Measurements from ENCODE around the gene KMT5B. TPM values are rescaled to one million over a fixed set of nuclear protein-coding genes. Genes with fewer than 3 reads are reported as not detected.

The KMT5B gene
- total RNA-seq, 1 experiment from 2014 or later = 39.2 TPM

DNA sequence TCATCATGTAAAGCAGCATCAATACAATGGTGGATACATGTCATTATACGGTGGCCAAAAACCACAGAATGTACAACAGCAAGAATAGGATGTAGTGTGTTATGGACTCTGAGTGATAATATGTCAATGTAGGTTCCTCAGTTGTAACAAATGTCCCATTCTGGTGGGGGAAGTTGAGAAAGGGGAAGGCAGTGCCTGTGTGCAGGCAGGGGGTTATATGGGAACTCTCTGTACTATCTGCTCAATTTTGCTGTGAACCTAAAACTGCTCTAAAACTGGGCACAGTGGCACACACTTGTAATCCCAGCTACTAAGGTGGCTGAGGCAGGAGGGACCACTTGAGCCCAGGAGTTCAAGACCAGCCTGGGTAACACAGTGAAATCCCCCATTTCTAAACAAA, 97.8 kb downstream of the KMT5B start:
- H3K27me3 Mint-ChIP-seq (ENCODE audit: unreplicated experiment) = no peaks in the 10 kb centered on the region
- H3K9me3 Mint-ChIP-seq (ENCODE audit: low read depth, unreplicated experiment) = no peaks in the 10 kb centered on the region
- peaks cover 73% of the 10 kb centered on the region for H3K36me3 Mint-ChIP-seq (ENCODE audit: insufficient read depth, unreplicated experiment)
- peaks cover 46% of the 10 kb centered on the region for H3K4me1 Mint-ChIP-seq (ENCODE audit: low read depth, unreplicated experiment)
- H3K27ac Mint-ChIP-seq (ENCODE audit: unreplicated experiment) = no peak overlapping the region
- no peak overlapping the region for H3K4me3 Mint-ChIP-seq (ENCODE audit: low read depth, unreplicated experiment)
- CTCF ChIA-PET = no interaction called here
- intact Hi-C loops (cut with micrococcal nuclease; ENCODE audit: unreplicated experiment) = loop anchor here (5.0 kb wide), 1 partner anchor 42 kb away; no protein-coding TSS in a partner anchor
- TF ChIP-seq, protein P1, sequence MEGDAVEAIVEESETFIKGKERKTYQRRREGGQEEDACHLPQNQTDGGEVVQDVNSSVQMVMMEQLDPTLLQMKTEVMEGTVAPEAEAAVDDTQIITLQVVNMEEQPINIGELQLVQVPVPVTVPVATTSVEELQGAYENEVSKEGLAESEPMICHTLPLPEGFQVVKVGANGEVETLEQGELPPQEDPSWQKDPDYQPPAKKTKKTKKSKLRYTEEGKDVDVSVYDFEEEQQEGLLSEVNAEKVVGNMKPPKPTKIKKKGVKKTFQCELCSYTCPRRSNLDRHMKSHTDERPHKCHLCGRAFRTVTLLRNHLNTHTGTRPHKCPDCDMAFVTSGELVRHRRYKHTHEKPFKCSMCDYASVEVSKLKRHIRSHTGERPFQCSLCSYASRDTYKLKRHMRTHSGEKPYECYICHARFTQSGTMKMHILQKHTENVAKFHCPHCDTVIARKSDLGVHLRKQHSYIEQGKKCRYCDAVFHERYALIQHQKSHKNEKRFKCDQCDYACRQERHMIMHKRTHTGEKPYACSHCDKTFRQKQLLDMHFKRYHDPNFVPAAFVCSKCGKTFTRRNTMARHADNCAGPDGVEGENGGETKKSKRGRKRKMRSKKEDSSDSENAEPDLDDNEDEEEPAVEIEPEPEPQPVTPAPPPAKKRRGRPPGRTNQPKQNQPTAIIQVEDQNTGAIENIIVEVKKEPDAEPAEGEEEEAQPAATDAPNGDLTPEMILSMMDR (IDR thresholded peaks at IDR 0.05; ENCODE audit: unreplicated experiment) = no peak
- DNase-seq = no peak
- BruUV-seq (replicated peaks) = no TSS peak

DNA sequence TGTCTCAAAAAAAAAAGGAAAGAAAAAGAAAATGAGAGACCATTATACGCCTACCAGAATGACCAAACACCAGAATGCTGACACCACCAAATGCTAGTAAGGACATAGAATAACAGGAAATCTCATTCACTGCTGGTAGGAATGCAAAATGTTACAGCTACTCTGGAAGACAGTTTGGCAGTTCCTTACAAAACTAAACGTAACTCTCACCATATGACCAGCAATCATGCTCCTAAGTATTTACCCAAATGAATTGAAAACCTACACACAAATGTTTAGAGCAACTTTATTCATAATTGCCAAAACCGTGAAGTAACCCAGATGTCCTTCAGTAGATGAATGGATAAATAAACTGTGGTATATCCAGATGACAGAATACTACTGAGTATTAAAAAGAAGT, 99.1 kb downstream of the KMT5B start:
- TF ChIP-seq, protein P1 (IDR thresholded peaks at IDR 0.05; ENCODE audit: unreplicated experiment) = no peak
- intact Hi-C loops (cut with micrococcal nuclease; ENCODE audit: unreplicated experiment) = no loop called here
- H3K36me3 Mint-ChIP-seq (ENCODE audit: insufficient read depth, unreplicated experiment) = peaks cover 66% of the 10 kb centered on the region
- BruUV-seq (replicated peaks) = no TSS peak
- H3K4me1 Mint-ChIP-seq (ENCODE audit: low read depth, unreplicated experiment) = peaks cover 46% of the 10 kb centered on the region
- no peaks in the 10 kb centered on the region for H3K27me3 Mint-ChIP-seq (ENCODE audit: unreplicated experiment)
- no peak for DNase-seq
- CTCF ChIA-PET = no interaction called here
- peak overlapping the region; percentile 33 for H3K27ac Mint-ChIP-seq (ENCODE audit: unreplicated experiment)
- H3K4me3 Mint-ChIP-seq (ENCODE audit: low read depth, unreplicated experiment) = no peak overlapping the region
- no peaks in the 10 kb centered on the region for H3K9me3 Mint-ChIP-seq (ENCODE audit: low read depth, unreplicated experiment)

DNA sequence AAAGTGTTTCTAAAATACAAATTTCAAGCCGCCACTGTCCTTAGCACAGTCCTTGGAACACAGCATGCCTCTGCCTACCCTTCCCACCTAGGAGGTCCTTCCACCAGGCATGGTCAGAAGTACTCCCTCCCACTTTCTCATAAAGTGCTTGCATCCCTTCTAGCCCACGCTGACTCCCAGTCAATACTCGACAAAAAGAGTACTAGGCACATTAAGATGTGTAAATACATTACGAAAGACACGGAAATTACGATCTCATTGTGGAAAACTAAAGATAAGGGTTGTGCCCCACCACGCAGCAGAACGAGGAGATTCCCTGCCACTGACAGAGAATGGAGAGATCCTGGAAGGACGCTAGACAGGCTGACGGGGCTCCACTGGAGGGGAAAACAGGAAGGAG, 105.4 kb downstream of the KMT5B start:
- CTCF ChIA-PET = interaction anchor here (1.0 to 1.2 kb wide), 2 partner anchors 9 to 10 kb away, joined by 3 read pairs; no protein-coding TSS in a partner anchor
- DNase-seq = no peak
- no TSS peak for BruUV-seq (replicated peaks)
- Mint-ChIP-seq H3K9me3 (ENCODE audit: low read depth, unreplicated experiment) (no peaks in the 10 kb centered on the region), H3K27me3 (ENCODE audit: unreplicated experiment) (no peaks in the 10 kb centered on the region), H3K27ac (ENCODE audit: unreplicated experiment) (peak overlapping the region; percentile 78), H3K36me3 (ENCODE audit: insufficient read depth, unreplicated experiment) (peaks cover 57% of the 10 kb centered on the region), H3K4me1 (ENCODE audit: low read depth, unreplicated experiment) (peaks cover 38% of the 10 kb centered on the region), H3K4me3 (ENCODE audit: low read depth, unreplicated experiment) (peak overlapping the region; percentile 50)
- intact Hi-C loops (cut with micrococcal nuclease; ENCODE audit: unreplicated experiment) = loop anchor here (2.0 to 5.0 kb wide), 3 partner anchors 13 to 100 kb away; partner anchors contain the start of gene CHKA
- TF ChIP-seq, protein P1 (IDR thresholded peaks at IDR 0.05; ENCODE audit: unreplicated experiment) = no peak

DNA sequence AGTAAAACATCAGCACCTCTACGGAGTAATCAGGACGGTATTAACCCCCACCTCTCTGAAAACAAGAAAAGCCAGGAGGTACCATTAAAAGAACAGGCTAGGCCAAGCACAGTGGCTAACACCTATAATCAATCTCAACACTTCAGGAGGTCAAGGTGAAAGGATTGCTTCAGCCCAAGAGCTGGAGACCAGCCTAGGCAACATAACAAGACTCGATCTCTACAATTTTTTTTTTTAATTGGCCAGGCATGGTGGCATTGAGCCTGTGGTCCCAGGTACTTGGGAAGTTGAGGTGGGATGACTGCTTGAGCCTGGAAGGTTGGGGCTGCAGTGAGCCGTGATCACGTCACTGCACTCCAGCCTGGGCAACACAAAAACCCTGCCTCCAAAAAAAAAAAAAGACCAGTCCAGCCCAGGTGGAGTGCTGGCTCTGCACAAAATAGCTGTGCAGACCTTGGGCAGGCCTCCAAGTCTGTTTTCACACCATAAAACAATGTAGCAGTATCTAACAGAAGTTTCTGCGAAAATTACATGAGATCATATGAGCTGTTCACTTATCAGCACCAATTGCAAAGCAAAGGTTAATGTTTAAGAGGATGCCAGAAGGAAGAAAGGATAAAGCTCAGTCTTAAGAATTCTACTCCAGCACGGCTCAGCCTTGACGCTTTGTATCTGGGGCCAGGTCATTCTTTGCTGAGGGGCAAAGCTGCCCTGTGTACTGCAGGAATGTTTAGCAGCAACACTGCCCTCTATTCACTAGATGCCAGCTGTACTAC, 106.7 kb downstream of the KMT5B start:
- no peaks in the 10 kb centered on the region for H3K9me3 Mint-ChIP-seq (ENCODE audit: low read depth, unreplicated experiment)
- peaks cover 55% of the 10 kb centered on the region for H3K36me3 Mint-ChIP-seq (ENCODE audit: insufficient read depth, unreplicated experiment)
- H3K27me3 Mint-ChIP-seq (ENCODE audit: unreplicated experiment) = no peaks in the 10 kb centered on the region
- no TSS peak for BruUV-seq (replicated peaks)
- peak overlapping the region; percentile 50 for H3K4me3 Mint-ChIP-seq (ENCODE audit: low read depth, unreplicated experiment)
- H3K4me1 Mint-ChIP-seq (ENCODE audit: low read depth, unreplicated experiment) = peaks cover 51% of the 10 kb centered on the region
- TF ChIP-seq, protein P1 (IDR thresholded peaks at IDR 0.05; ENCODE audit: unreplicated experiment) = no peak
- intact Hi-C loops (cut with micrococcal nuclease; ENCODE audit: unreplicated experiment) = loop anchor here (2.0 to 5.0 kb wide), 3 partner anchors 14 to 101 kb away; partner anchors contain the start of gene CHKA
- peak overlapping the region; percentile 78 for H3K27ac Mint-ChIP-seq (ENCODE audit: unreplicated experiment)
- CTCF ChIA-PET = interaction anchor here (0.6 to 2.1 kb wide), 13 partner anchors 8 to 103 kb away, joined by 3 to 14 read pairs (median 4); no protein-coding TSS in a partner anchor
- peak; percentile 78 for DNase-seq

Other genes starting within 250 kb of the KMT5B start
- 71.2 and 92.6 TPM in 2 replicates for gene UNC93B1, start 209.2 kb downstream of the KMT5B start, total RNA-seq (2022)
- 41.6 and 68.2 TPM in 2 replicates for gene ALDH3B1, start 203.0 kb downstream of the KMT5B start, total RNA-seq (2022)
- 163 and 166 TPM in 2 replicates for gene NDUFS8, start 182.6 kb downstream of the KMT5B start, total RNA-seq (2022)
- gene TCIRG1, start 174.3 kb downstream of the KMT5B start, total RNA-seq (2022) = 42.1 and 49.7 TPM in 2 replicates
- 100 and 104 TPM in 2 replicates for gene CHKA, start 91.9 kb downstream of the KMT5B start, total RNA-seq (2022)
- 46.3 and 52.3 TPM in 2 replicates for gene C11orf24, start 58.7 kb upstream of the KMT5B start, total RNA-seq (2022)
- gene LRP5, start 99.3 kb upstream of the KMT5B start, total RNA-seq (2022) = 64.8 and 82.0 TPM in 2 replicates
- gene PPP6R3, start 247.5 kb upstream of the KMT5B start, total RNA-seq (2022) = 116 and 122 TPM in 2 replicates